NCI-H82 treated with DMSO at 0.1 percent for 48 hours (cell line): ENCODE data around the gene UBE2QL1.

Experiments used
- DNase-seq: peaks from one replicate; lab custom pipeline; 2025; ENCODE audit not compliant: unreplicated experiment; lab: John Stamatoyannopoulos, UW

UBE2QL1 gene

DNA sequence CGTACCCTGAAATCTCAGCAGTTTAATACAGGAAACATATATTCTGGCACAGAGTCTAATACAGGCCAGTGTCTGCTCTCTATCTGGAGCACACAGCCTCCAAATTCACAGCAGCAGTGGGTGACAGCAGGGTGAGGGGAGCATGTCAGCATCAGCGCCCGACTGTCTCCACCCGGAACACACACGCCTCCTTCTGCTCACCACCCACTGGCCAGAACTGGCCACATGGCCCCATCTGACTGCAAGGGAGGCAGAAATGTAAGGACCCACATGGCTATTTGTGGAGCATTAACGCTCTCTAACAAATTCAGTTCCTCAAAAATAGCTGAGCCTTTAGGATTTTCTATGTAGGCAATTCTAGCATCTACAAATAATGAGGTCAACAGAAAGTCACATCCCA is 24.6 kb downstream of the UBE2QL1 start:
- no peak for DNase-seq

- no peak for DNase-seq
These were observed 27.1 kb downstream of the UBE2QL1 start for GRCh38 chr5:6475626-6476312.

DNA sequence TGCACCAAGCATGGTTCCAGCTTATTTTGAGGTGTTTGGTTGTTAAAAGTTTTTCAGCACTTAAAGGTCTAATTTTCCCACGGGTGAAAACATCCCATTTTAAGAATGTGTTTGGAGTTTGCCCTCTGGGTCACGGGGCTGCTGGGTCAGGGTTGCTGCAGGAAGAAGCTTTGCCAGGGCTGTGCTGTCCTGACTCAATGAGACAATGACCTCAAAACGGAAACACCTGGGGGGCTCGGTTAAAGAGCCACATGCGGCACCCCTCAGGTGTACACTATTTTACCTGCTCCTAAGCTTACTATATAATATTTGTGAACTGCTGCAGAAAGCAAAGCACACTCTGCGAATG is 27.6 kb downstream of the UBE2QL1 start:
- DNase-seq, result no peak

DNA sequence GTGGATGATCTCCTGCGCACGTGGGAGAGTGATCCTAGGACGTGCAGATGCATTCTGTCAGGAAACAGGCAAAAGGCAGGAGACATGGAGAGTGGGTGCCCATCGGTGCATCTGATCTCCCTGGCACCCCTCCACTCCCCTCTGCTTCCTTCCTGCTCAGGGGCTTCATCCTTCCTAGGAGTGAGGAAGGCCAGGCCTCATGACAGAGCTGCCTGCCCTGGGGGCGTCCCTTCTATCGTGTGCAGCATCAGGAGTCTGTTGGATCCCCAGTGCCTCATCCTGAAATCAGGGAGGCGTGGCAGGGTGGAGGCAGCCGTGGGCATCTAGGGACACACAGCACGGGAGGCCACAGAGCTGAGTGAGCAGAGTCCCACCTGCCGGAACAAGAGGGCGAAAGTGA is 30.1 kb downstream of the UBE2QL1 start:
- DNase-seq, result no peak

GRCh38 chr5:6480133-6481051 is 31.7 kb downstream of the UBE2QL1 start:
- no peak for DNase-seq

GRCh38 chr5:6482735-6483134 is 34.1 kb downstream of the UBE2QL1 start:
- no peak for DNase-seq

GRCh38 chr5:6483880-6484382 is 35.3 kb downstream of the UBE2QL1 start:
- no peak for DNase-seq

DNA sequence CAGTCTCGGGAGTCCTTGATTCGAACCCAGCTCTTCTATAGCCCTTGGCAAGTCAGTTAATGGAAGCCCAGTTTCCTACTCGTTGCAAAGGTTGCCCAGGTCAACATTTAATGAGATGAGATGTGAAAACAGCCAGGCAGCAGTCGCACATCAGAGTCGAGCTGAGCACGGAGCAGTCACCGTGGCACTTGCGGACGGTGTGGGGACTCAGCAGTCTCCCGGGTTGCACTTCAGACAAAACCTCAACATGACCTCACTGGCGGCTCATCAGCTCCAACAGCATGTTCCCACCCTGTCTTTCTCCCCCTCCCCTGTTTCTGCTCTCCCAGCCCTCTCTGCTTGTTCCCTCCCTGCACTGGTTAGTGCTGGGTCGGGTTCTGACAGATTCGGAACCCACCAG is 35.8 kb downstream of the UBE2QL1 start:
- no peak for DNase-seq

DNA sequence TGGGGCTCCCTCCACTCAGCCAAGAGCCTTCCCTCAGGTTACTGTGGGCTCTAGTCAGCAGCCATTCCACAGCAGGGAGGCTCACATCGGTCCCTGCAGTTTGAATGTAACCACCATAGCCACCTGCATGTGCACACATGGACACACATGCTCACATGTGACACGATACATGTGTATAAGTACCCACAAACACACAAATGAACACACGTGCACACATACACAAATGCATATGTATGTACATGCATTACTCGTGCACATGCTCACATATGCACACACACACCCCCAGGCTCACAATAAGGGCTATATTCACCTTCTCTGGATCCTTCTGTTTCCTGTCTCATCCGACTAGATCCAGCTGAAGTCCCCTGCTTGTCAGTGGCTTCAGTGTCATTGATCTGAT is 36.2 kb downstream of the UBE2QL1 start:
- no peak for DNase-seq

GRCh38 chr5:6485441-6485840 is 36.8 kb downstream of the UBE2QL1 start:
- no peak for DNase-seq

GRCh38 chr5:6486074-6486473 is 37.4 kb downstream of the UBE2QL1 start:
- DNase-seq, result no peak

- no peak for DNase-seq
These were observed 38.4 kb downstream of the UBE2QL1 start for GRCh38 chr5:6487081-6487480.

DNA sequence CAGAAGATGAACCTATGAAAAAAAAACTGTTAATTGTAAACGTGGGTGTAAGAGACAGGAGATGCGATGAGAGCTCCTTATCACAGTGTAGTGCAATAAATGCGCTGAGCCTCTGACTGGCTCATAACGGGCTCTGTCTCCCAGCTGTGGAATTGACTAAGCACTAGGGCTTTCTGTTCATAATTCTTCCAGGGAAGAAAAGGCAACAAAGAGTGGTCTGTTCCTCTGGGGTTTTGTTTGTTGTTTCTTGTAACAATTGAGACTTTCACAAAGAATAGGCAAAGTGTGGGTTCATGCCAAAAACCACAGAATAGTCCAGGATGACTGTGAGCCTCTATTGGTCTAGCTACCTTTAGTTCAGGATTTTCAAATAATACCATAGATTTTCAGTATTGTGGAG is 39.4 kb downstream of the UBE2QL1 start:
- no peak for DNase-seq

DNA sequence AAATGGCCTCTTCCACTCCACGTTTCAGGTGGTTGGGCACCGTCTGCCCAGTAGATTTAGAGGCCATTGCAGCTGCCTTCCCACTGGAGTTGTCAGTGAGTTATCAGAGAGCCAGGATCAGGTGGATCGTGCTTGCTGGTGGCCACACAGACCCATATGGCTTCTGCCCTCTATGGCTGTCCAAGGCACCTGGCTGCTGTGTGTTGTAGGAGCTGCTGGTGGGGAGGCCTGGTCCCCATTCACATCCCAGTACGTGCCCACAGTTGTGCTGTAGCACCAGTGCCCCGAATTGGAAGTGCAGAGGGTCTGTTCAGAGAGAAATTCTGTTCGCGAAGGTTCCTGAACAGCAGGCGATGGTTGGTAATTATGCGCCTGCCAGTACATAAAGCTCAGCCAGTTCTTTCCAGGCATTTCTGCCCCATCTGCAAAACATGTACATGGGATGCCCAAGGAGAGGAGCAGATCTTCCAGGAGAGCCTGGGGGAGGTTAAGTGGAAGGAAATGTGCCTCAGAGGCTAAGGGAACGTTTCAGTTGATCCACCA is 41.1 kb downstream of the UBE2QL1 start:
- no peak for DNase-seq

- no peak for DNase-seq
These were observed 41.6 kb downstream of the UBE2QL1 start for GRCh38 chr5:6490246-6490645.

DNA sequence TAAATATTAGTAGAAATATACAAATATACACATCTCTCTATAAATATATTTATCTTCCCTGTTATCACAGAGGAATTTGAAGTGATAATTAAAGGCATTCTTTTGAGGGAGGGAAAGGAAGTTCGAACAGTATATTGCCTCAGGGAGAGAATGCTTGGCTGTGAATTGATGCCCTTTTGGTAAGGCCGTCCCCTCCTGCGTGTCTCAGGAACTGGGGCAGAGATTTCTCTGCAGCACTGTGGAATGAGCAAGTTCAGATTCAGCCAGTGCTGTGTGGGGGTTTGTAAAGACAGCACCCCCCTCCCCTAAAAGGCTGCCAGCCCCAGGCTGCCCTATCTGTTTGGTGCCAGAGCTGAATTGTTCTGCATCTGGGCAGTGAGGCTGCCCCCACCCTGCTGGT is 42.0 kb downstream of the UBE2QL1 start:
- DNase-seq, result no peak

DNA sequence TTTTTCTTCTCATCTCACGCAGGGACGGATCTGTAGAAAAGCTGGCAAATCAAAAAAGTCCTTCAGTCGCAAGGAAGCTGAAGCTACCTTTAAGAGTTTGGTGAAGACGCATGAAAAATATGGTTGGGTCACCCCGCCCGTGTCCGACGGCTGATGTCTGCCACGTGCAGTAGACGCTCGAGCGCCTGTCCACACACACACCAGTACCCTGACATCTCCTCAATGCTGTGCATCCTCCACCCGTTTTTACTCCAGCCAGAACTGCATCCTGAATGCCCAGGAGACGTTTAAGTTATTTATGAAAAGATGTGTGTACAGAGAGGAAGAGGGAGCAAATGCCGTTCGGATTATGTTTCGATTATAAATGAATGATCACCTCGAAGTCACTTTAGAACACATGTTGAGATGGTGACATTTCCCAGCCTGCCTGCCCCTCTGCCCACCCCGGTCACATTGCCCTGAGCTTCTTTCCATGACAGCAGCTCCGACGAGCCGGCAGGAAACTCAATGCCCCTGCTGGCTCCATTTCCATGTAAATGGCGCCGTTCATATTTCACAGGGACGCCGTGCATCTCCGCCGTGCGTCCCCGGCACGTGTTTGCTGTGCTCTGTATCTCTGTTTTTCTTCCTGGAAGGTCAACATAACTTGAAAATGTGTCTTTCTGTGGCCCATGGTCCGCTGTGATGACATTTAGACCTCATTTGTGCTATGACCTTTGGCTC is 42.7 kb downstream of the UBE2QL1 start:
- DNase-seq, result no peak

- DNase-seq, result no peak
These were observed 43.2 kb downstream of the UBE2QL1 start for GRCh38 chr5:6491919-6492290.

- DNase-seq, result no peak
These were observed 44.3 kb downstream of the UBE2QL1 start for GRCh38 chr5:6492934-6493333.

GRCh38 chr5:6493681-6494454 is 45.2 kb downstream of the UBE2QL1 start:
- no peak for DNase-seq

- no peak for DNase-seq
These were observed 46.3 kb downstream of the UBE2QL1 start for GRCh38 chr5:6494939-6495338.
